ENCODE results near the gene GBA2. TPM values are rescaled to one million over a fixed set of nuclear protein-coding genes. Genes with fewer than 3 reads are reported as not detected.

The GBA2 gene
- total RNA-seq, 2 donors from 2014 or later: 48.5 to 55.4 TPM

DNA sequence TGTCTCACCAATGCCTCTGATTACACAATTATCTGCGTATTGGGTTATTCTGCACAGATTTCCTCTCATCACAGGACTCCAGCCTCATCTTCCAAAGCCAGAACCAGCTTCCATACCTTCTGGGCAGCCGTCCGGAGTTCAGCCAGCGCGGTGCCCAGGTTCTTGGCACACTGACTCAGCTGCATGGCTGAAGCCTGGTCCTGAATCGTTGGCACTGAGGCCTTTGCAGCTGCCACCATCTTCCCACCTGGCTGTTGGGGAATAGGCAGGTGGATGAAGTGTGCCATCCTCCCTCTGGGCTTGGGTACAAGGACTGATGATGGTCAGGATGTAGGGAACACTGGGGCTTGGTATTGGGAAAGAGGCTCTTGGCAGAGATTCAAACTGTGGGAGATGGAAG lies 34.9 kb downstream of the GBA2 start:
- H3K4me3 ChIP-seq: no peak overlapping the region
- intact Hi-C loops (cut with DNase I): no loop called here
- 91% methylated on average over 6 of the region's 6 CpGs for WGBS
- TF ChIP-seq, protein P1, sequence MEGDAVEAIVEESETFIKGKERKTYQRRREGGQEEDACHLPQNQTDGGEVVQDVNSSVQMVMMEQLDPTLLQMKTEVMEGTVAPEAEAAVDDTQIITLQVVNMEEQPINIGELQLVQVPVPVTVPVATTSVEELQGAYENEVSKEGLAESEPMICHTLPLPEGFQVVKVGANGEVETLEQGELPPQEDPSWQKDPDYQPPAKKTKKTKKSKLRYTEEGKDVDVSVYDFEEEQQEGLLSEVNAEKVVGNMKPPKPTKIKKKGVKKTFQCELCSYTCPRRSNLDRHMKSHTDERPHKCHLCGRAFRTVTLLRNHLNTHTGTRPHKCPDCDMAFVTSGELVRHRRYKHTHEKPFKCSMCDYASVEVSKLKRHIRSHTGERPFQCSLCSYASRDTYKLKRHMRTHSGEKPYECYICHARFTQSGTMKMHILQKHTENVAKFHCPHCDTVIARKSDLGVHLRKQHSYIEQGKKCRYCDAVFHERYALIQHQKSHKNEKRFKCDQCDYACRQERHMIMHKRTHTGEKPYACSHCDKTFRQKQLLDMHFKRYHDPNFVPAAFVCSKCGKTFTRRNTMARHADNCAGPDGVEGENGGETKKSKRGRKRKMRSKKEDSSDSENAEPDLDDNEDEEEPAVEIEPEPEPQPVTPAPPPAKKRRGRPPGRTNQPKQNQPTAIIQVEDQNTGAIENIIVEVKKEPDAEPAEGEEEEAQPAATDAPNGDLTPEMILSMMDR (IDR thresholded peaks at IDR 0.05): no peak
- no peak for TF ChIP-seq POLR2AphosphoS5 (IDR thresholded peaks at IDR 0.05)
- TF ChIP-seq POLR2A (IDR thresholded peaks at IDR 0.05): no peak
- DNase-seq (ENCODE audit: low spot score): no peak
- no peaks in the 10 kb centered on the region for H3K4me1 ChIP-seq (replicated peaks)
- H3K9me3 ChIP-seq: no peaks in the 10 kb centered on the region
- peaks cover 57 to 68% of the 10 kb centered on the region in 2 donors for H3K36me3 ChIP-seq
- H3K27me3 ChIP-seq (replicated peaks; ENCODE audit: insufficient read depth): no peaks in the 10 kb centered on the region
- H3K27ac ChIP-seq: no peak overlapping the region

- Histone ChIP-seq H3K36me3 (peaks cover 52 to 63% of the 10 kb centered on the region in 2 donors), H3K27ac (no peak overlapping the region)
Measured at GRCh38 chr9:35713578-35713977, 35.5 kb downstream of the GBA2 start.

DNA sequence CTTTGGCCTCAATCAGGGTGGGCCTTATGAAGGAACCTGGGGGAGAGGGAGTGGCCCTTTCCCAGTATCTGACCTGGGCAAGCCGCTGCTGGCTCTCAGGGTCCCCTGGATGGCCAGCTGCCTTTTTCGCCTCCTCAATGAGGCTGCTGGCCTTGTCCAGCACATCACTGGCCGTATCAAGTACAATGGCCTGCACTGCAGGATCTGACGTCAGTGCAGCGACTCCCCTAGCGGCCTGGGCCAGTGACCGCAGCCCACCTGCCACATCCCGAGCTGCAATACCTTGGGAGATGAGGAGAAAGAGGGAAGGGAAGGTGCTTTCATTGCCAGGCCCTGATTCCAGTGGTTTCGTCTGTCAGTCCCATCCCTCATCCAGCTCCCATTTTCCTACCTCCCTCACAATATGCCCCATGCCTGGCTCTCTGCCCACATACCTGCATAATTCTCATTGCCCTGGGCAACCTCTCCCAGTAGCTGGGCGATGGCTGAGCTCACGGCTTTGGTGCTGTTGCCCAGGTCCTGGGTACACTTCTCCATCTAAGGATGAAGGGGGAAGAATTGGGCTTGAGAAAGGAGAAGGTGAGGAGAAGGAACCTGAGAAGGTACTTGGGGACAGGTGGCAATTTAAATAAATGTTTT lies 36.1 kb downstream of the GBA2 start:
- no peak for DNase-seq (ENCODE audit: low spot score)
- Histone ChIP-seq H3K4me3 (no peak overlapping the region), H3K4me1 (replicated peaks) (no peaks in the 10 kb centered on the region), H3K27ac (no peak overlapping the region), H3K9me3 (no peaks in the 10 kb centered on the region), H3K27me3 (replicated peaks; ENCODE audit: insufficient read depth) (no peaks in the 10 kb centered on the region), H3K36me3 (peaks cover 54 to 64% of the 10 kb centered on the region in 2 donors)
- 76% methylated on average over 11 of the region's 11 CpGs for WGBS
- no peak for TF ChIP-seq POLR2A (IDR thresholded peaks at IDR 0.05)
- TF ChIP-seq, protein P1 (IDR thresholded peaks at IDR 0.05): no peak
- no peak for TF ChIP-seq POLR2AphosphoS5 (IDR thresholded peaks at IDR 0.05)
- intact Hi-C loops (cut with DNase I): no loop called here

More at GRCh38 chr9:35713578-35713977, 35.5 kb downstream of the GBA2 start:
- TF ChIP-seq POLR2A (IDR thresholded peaks at IDR 0.05) (no peak), POLR2AphosphoS5 (IDR thresholded peaks at IDR 0.05) (no peak)
- TF ChIP-seq, protein P1 (IDR thresholded peaks at IDR 0.05): no peak
- no peak for DNase-seq (ENCODE audit: low spot score)
- H3K4me3 ChIP-seq: no peak overlapping the region
- intact Hi-C loops (cut with DNase I): no loop called here
- H3K27me3 ChIP-seq (replicated peaks; ENCODE audit: insufficient read depth): no peaks in the 10 kb centered on the region
- H3K9me3 ChIP-seq: no peaks in the 10 kb centered on the region
- WGBS: 96% methylated on average over 3 of the region's 3 CpGs
- no peaks in the 10 kb centered on the region for H3K4me1 ChIP-seq (replicated peaks)

GRCh38 chr9:35711501-35712428 lies 37.3 kb downstream of the GBA2 start:
- DNase-seq (ENCODE audit: low spot score): no peak
- Histone ChIP-seq H3K4me3 (no peak overlapping the region), H3K27me3 (replicated peaks; ENCODE audit: insufficient read depth) (no peaks in the 10 kb centered on the region), H3K27ac (no peak overlapping the region), H3K9me3 (no peaks in the 10 kb centered on the region), H3K4me1 (replicated peaks) (no peaks in the 10 kb centered on the region), H3K36me3 (peaks cover 55 to 65% of the 10 kb centered on the region in 2 donors)
- no peak for TF ChIP-seq POLR2A (IDR thresholded peaks at IDR 0.05)
- TF ChIP-seq, protein P1 (IDR thresholded peaks at IDR 0.05): no peak
- no peak for TF ChIP-seq POLR2AphosphoS5 (IDR thresholded peaks at IDR 0.05)
- intact Hi-C loops (cut with DNase I): no loop called here
- WGBS: 83% methylated on average over 21 of the region's 21 CpGs

All from prostate gland (tissue), 2 donors.